HCT116 (cell line): ENCODE data around the gene GPBAR1.

ENCODE experiments used
- ATF3 ChIP-seq: IDR thresholded peaks from 2 replicates; pipeline ENCODE4 v1.6.1; 2012
- CEBPB ChIP-seq: IDR thresholded peaks from 2 replicates; pipeline ENCODE4 v1.6.1; 2012; ENCODE audit warnings: low read depth
- EZH2 ChIP-seq: fragments of 200-600 bp; sonication (generic); IDR thresholded peaks from 2 replicates; pipeline ENCODE4 v1.6.1; 2017; ENCODE audit warnings: antibody characterized with exemption, mixed run types
- JUND ChIP-seq: IDR thresholded peaks from 2 replicates; pipeline ENCODE4 v1.6.1; 2012
- MAX ChIP-seq: IDR thresholded peaks from 2 replicates; pipeline ENCODE4 v1.6.1; 2012
- POLR2A ChIP-seq: IDR thresholded peaks from 2 replicates; pipeline ENCODE4 v1.7.0; 2011; ENCODE audit warnings: borderline replicate concordance; ENCODE audit not compliant: insufficient read depth, insufficient read length; ENCODE audit errors: extremely low read depth
- POLR2AphosphoS5 ChIP-seq: IDR thresholded peaks from 2 replicates; pipeline ENCODE4 v1.6.1; 2011; ENCODE audit warnings: mild to moderate bottlenecking, low read depth, low read length, moderate library complexity
- SIN3A ChIP-seq: IDR thresholded peaks from 2 replicates; pipeline ENCODE4 v1.6.1; 2012; ENCODE audit warnings: low read depth
- TCF7L2 ChIP-seq: IDR thresholded peaks from 2 replicates; pipeline ENCODE4 v1.7.0; 2011; ENCODE audit warnings: borderline replicate concordance, inconsistent platforms; ENCODE audit not compliant: insufficient read depth, insufficient read length; ENCODE audit errors: extremely low read depth
- TF ChIP-seq, protein P1 (sequence below), 3 experiments: fragments of 200-600 bp in 1 of 3; sonication (generic) in 1 of 3; IDR thresholded peaks in 2 of 3; conservative IDR thresholded peaks in 1 of 3; 2 replicates each; pipeline ENCODE4 v1.5.1; 2012 to 2017; ENCODE audit warnings: low read depth in 2 of 3, low read length in 2 of 3, antibody characterized with exemption in 1 of 3, borderline replicate concordance in 1 of 3, control low read depth in 1 of 3, mild to moderate bottlenecking in 1 of 3, mixed read lengths in 1 of 3, mixed run types in 1 of 3, moderate library complexity in 1 of 3; ENCODE audit not compliant: insufficient read depth in 1 of 3
- TF ChIP-seq, protein P2 (sequence below): IDR thresholded peaks from 2 replicates; pipeline ENCODE4 v1.6.1; 2011; ENCODE audit warnings: mild to moderate bottlenecking, low read length, moderate library complexity; ENCODE audit not compliant: insufficient replicate concordance; ENCODE audit errors: extremely low read depth

- no peak for TF ChIP-seq MAX
- TF ChIP-seq, protein P1, sequence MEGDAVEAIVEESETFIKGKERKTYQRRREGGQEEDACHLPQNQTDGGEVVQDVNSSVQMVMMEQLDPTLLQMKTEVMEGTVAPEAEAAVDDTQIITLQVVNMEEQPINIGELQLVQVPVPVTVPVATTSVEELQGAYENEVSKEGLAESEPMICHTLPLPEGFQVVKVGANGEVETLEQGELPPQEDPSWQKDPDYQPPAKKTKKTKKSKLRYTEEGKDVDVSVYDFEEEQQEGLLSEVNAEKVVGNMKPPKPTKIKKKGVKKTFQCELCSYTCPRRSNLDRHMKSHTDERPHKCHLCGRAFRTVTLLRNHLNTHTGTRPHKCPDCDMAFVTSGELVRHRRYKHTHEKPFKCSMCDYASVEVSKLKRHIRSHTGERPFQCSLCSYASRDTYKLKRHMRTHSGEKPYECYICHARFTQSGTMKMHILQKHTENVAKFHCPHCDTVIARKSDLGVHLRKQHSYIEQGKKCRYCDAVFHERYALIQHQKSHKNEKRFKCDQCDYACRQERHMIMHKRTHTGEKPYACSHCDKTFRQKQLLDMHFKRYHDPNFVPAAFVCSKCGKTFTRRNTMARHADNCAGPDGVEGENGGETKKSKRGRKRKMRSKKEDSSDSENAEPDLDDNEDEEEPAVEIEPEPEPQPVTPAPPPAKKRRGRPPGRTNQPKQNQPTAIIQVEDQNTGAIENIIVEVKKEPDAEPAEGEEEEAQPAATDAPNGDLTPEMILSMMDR (IDR thresholded peaks at IDR 0.05 in 2 of 3, conservative IDR thresholded peaks at IDR 0.05 in 1 of 3; ENCODE audit: borderline replicate concordance in 1 of 3, insufficient read depth in 1 of 3, low read depth in 2 of 3, low read length in 2 of 3) = no peak
- no peak for TF ChIP-seq TCF7L2
- TF ChIP-seq, protein P2, sequence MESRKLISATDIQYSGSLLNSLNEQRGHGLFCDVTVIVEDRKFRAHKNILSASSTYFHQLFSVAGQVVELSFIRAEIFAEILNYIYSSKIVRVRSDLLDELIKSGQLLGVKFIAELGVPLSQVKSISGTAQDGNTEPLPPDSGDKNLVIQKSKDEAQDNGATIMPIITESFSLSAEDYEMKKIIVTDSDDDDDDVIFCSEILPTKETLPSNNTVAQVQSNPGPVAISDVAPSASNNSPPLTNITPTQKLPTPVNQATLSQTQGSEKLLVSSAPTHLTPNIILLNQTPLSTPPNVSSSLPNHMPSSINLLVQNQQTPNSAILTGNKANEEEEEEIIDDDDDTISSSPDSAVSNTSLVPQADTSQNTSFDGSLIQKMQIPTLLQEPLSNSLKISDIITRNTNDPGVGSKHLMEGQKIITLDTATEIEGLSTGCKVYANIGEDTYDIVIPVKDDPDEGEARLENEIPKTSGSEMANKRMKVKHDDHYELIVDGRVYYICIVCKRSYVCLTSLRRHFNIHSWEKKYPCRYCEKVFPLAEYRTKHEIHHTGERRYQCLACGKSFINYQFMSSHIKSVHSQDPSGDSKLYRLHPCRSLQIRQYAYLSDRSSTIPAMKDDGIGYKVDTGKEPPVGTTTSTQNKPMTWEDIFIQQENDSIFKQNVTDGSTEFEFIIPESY = no peak
- TF ChIP-seq SIN3A = no peak
- no peak for TF ChIP-seq POLR2AphosphoS5
- TF ChIP-seq POLR2A = no peak
- no peak for TF ChIP-seq EZH2
- TF ChIP-seq CEBPB = no peak
- TF ChIP-seq ATF3 = no peak
- no peak for TF ChIP-seq JUND
Observed at GRCh38 chr2:218307415-218308090, 46.7 kb downstream of the GPBAR1 start.
